Left lung (tissue), 10 donors: ENCODE results near the gene MIF4GD. TPM values are rescaled to one million over a fixed set of nuclear protein-coding genes. Genes with fewer than 3 reads are reported as not detected.

Experiments used
- ATAC-seq: fragments of 200-7000 bp; cut with Tn5 transposase; one replicate; pipeline ENCODE4 v1.9.1; 2020; ENCODE audit warnings: moderate library complexity
- DNase-seq, 4 donors: peaks; one replicate each; pipeline ENCODE4 v3.0.0-alpha.2; 2013 to 2020
- H3K27ac ChIP-seq, 2 donors: fragments of 200-600 bp; sonication (generic) in 1 of 2; one replicate each; pipeline versions ENCODE4 v1.5.0 to v1.8.0; 2020 to 2021
- H3K27me3 ChIP-seq, 2 donors: fragments of 200-600 bp; sonication (generic) in 1 of 2; one replicate each; pipeline versions ENCODE4 v1.5.0 to v1.8.0; 2020 to 2021
- H3K36me3 ChIP-seq, 2 donors: fragments of 200-600 bp; sonication (generic) in 1 of 2; one replicate each; pipeline versions ENCODE4 v1.5.0 to v1.8.0; 2020 to 2021
- H3K4me1 ChIP-seq, 2 donors: fragments of 200-600 bp; one replicate each; pipeline ENCODE4 v1.8.0; 2021
- H3K4me3 ChIP-seq, 2 donors: fragments of 200-600 bp; sonication (generic) in 1 of 2; one replicate each; pipeline versions ENCODE4 v1.5.0 to v1.8.0; 2020 to 2021; ENCODE audit warnings: mild to moderate bottlenecking in 1 of 2
- H3K9me3 ChIP-seq, 2 donors: fragments of 200-600 bp; sonication (generic) in 1 of 2; one replicate each; pipeline versions ENCODE4 v1.5.0 to v1.8.0; 2020 to 2021
- intact Hi-C, 2 donors: fragments of 100-400 bp; cut with DNase I; formaldehyde crosslinking; loops; one replicate each; pipeline versions ENCODE4 v1.11.2 to v1.14.2; 2022
- polyA plus RNA-seq, 6 donors: library from polyadenylated mRNA; unstranded; fragments of 120-200 nt; gene quantifications; one replicate each; pipeline ENCODE4 v1.2.1, GENCODE V29; 2013; ENCODE audit not compliant: insufficient read length in 6 of 6
- total RNA-seq, 2 donors: library from RNA; stranded (reverse); fragmentation: NEBNext Ultra II Directional; extraction: Animal tissue kit (Norgen Biotek cat#: 25700); gene quantifications; one replicate each; pipeline ENCODE4 v1.2.1, GENCODE V29; 2021
- TF ChIP-seq, protein P1 (sequence below), 2 donors: fragments of 200-600 bp; sonication (generic) in 1 of 2; IDR thresholded peaks; one replicate each; pipeline versions ENCODE4 v1.5.0 to v1.8.0; 2021; ENCODE audit warnings: antibody characterized with exemption in 2 of 2
- donor health status: DM: no; HTN: yes; CAD: no.
- donor health status: DM: no; HTN: no; CAD: no.

The MIF4GD gene
- total and polyA plus RNA-seq, 8 donors = 12.7 to 25.4 (median 14.9) TPM

GRCh38 chr17:75242461-75243042 lies 28.5 kb downstream of the MIF4GD start:
- peaks cover 0 to 14% of the 10 kb centered on the region in 2 donors for H3K4me1 ChIP-seq
- DNase-seq = no peak
- no peaks in the 10 kb centered on the region for H3K27me3 ChIP-seq
- no peaks in the 10 kb centered on the region for H3K9me3 ChIP-seq
- no peak for ATAC-seq
- no peak overlapping the region for H3K27ac ChIP-seq
- no peak overlapping the region for H3K4me3 ChIP-seq
- H3K36me3 ChIP-seq = peaks cover 9 to 92% of the 10 kb centered on the region in 2 donors
- intact Hi-C loops = no loop called here
- TF ChIP-seq, protein P1, sequence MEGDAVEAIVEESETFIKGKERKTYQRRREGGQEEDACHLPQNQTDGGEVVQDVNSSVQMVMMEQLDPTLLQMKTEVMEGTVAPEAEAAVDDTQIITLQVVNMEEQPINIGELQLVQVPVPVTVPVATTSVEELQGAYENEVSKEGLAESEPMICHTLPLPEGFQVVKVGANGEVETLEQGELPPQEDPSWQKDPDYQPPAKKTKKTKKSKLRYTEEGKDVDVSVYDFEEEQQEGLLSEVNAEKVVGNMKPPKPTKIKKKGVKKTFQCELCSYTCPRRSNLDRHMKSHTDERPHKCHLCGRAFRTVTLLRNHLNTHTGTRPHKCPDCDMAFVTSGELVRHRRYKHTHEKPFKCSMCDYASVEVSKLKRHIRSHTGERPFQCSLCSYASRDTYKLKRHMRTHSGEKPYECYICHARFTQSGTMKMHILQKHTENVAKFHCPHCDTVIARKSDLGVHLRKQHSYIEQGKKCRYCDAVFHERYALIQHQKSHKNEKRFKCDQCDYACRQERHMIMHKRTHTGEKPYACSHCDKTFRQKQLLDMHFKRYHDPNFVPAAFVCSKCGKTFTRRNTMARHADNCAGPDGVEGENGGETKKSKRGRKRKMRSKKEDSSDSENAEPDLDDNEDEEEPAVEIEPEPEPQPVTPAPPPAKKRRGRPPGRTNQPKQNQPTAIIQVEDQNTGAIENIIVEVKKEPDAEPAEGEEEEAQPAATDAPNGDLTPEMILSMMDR (IDR thresholded peaks at IDR 0.05) = no peak

DNA sequence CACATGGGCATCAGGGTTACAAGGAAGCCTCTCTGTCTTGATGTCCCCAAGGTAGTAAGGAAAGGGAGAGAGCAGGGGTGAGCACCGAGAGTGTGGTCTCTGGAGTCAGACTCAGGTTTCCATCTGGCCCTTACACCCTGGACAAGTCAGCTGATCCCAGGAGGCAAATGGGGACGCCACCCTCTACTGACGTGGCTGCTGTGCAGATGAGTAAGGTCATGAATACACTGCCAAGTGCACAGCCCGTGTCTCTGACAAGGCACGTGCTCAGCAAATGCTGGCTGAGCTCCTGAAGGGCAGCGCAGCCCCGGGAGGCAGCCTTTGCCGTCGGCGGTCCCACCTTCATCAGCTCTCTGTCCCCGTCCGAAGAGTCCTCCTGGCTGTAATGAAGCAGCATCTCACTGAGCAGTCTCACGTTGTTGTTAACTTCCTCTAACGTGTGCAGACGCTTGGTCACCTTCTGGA lies 29.0 kb downstream of the MIF4GD start:
- H3K4me1 ChIP-seq = peaks cover 0 to 14% of the 10 kb centered on the region in 2 donors
- H3K27ac ChIP-seq = no peak overlapping the region
- intact Hi-C loops = no loop called here
- ATAC-seq = no peak
- H3K36me3 ChIP-seq = peaks cover 9 to 98% of the 10 kb centered on the region in 2 donors
- no peak for DNase-seq
- no peaks in the 10 kb centered on the region for H3K27me3 ChIP-seq
- no peaks in the 10 kb centered on the region for H3K9me3 ChIP-seq
- TF ChIP-seq, protein P1 (IDR thresholded peaks at IDR 0.05) = no peak
- no peak overlapping the region for H3K4me3 ChIP-seq

GRCh38 chr17:75241502-75241901 lies 29.5 kb downstream of the MIF4GD start:
- DNase-seq (no peak), ATAC-seq (no peak)
- intact Hi-C loops = no loop called here
- H3K4me1 ChIP-seq = peaks cover 0 to 14% of the 10 kb centered on the region in 2 donors
- H3K9me3 ChIP-seq = no peaks in the 10 kb centered on the region
- no peak overlapping the region for H3K4me3 ChIP-seq
- no peaks in the 10 kb centered on the region for H3K27me3 ChIP-seq
- H3K27ac ChIP-seq = no peak overlapping the region
- peaks cover 9 to 100% of the 10 kb centered on the region in 2 donors for H3K36me3 ChIP-seq
- TF ChIP-seq, protein P1 (IDR thresholded peaks at IDR 0.05) = no peak

GRCh38 chr17:75241143-75241430 lies 29.9 kb downstream of the MIF4GD start:
- peaks cover 0 to 14% of the 10 kb centered on the region in 2 donors for H3K4me1 ChIP-seq
- no peaks in the 10 kb centered on the region for H3K27me3 ChIP-seq
- ATAC-seq = no peak
- no peak overlapping the region for H3K27ac ChIP-seq
- H3K36me3 ChIP-seq = peaks cover 9 to 100% of the 10 kb centered on the region in 2 donors
- no peaks in the 10 kb centered on the region for H3K9me3 ChIP-seq
- intact Hi-C loops = no loop called here
- no peak overlapping the region for H3K4me3 ChIP-seq
- no peak for DNase-seq
- TF ChIP-seq, protein P1 (IDR thresholded peaks at IDR 0.05) = no peak

DNA sequence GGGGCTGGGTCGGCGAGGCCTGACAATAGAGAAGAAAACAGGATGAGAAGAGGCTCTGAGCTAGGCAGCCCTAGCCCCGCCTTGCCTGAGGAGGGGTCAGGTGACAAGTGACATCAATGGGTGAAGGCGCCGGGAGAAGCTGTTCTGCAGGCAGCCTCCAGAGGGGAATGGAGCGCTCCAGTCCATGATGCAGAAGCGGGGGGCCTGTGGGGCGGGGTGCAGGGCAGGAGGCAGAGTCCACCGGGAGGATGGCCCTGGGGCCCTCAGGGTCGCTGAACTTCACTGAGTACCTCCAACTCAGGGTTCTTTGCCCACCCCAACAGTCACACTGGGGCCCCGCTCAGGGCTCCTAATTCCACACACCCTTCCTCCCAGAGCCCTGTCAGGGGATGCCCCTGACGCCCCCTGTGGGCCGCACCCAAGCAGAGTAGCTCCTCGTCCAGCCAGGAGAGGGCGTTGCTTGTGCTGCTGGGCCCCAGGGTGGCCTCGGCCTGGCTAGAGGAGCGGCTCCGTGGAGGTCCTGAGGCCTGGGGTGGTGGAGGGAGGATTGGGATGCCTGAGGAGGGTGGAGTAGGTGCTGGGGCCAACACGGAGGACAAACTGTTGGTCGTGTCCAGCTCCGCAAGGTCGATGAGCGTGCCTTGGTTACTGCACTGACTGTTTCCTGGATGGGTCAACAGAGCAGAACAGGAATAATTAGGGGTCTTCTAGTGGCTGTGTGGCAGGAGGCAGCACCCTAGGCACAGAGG lies 30.5 kb downstream of the MIF4GD start:
- H3K27ac ChIP-seq = no peak overlapping the region

More for the DNA sequence above, 30.5 kb downstream of the MIF4GD start:
- intact Hi-C loops = no loop called here
- Histone ChIP-seq H3K4me1 (peaks cover 0 to 14% of the 10 kb centered on the region in 2 donors), H3K4me3 (no peak overlapping the region), H3K9me3 (no peaks in the 10 kb centered on the region), H3K27me3 (no peaks in the 10 kb centered on the region), H3K36me3 (peaks cover 6 to 100% of the 10 kb centered on the region in 2 donors)
- ATAC-seq = peak; percentile 31
- TF ChIP-seq, protein P1 (IDR thresholded peaks at IDR 0.05) = peak in 1 of 2 donors; percentile 35
- DNase-seq = no peak
